K562 (cell line): Measurements from ENCODE around the gene AMMECR1. TPM values are rescaled to one million over a fixed set of nuclear protein-coding genes. Genes with fewer than 3 reads are reported as not detected.
A peak's percentile ranks its signal among the peaks of the same experiment; 100 is the strongest.

Source experiments
- CBX2 ChIP-seq: fragments of 200-600 bp; sonication (generic); IDR thresholded peaks from one replicate; pipeline ENCODE4 v1.6.1; 2012; ENCODE audit warnings: mild to moderate bottlenecking, low read length, inconsistent platforms; ENCODE audit not compliant: insufficient read depth, poor library complexity, severe bottlenecking
- HDAC6 ChIP-seq: IDR thresholded peaks from 2 replicates; pipeline ENCODE4 v1.6.1; 2012; ENCODE audit warnings: low read depth, mild to moderate bottlenecking, control low read depth, inconsistent platforms, low read length, moderate library complexity
- HLTF ChIP-seq: fragments of 450-650 bp; IDR thresholded peaks from 2 replicates; pipeline ENCODE4 v1.6.1; 2016
- HNRNPLL ChIP-seq: fragments of 200-400 bp; formaldehyde crosslinking; IDR thresholded peaks from 2 replicates; pipeline ENCODE4 v1.6.1; 2017; ENCODE audit warnings: low read length, low read depth, mild to moderate bottlenecking; ENCODE audit not compliant: poor library complexity, severe bottlenecking
- MTA1 ChIP-seq: fragments of 450-650 bp; IDR thresholded peaks from 2 replicates; pipeline ENCODE4 v1.6.1; 2017; ENCODE audit warnings: borderline replicate concordance
- NCOA6 ChIP-seq: fragments of 450-650 bp; IDR thresholded peaks from 2 replicates; pipeline ENCODE4 v1.6.1; 2017; ENCODE audit warnings: mild to moderate bottlenecking
- NFXL1 ChIP-seq: fragments of 450-650 bp; formaldehyde crosslinking; IDR thresholded peaks from 2 replicates; pipeline ENCODE4 v1.4.0; 2021; ENCODE audit warnings: mild to moderate bottlenecking
- PHB2 ChIP-seq: fragments of 450-650 bp; IDR thresholded peaks from 2 replicates; pipeline ENCODE4 v1.6.1; 2017; ENCODE audit warnings: low read depth
- PHF8 ChIP-seq: fragments of 200-600 bp; sonication (generic); IDR thresholded peaks from 2 replicates; pipeline ENCODE4 v1.6.1; 2012; ENCODE audit warnings: mixed run types, mild to moderate bottlenecking, inconsistent platforms, low read length, moderate library complexity, borderline replicate concordance
- SIN3B ChIP-seq: fragments of 450-650 bp; IDR thresholded peaks from 2 replicates; pipeline ENCODE4 v1.6.1; 2017; ENCODE audit warnings: low read depth, mild to moderate bottlenecking, moderate library complexity
- SP1 ChIP-seq: sonication (generic); formaldehyde crosslinking; IDR thresholded peaks from 2 replicates; pipeline ENCODE4 v1.8.1; 2022; ENCODE audit warnings: mild to moderate bottlenecking, missing genetic modification reagents
- ZBTB40 ChIP-seq, 2 experiments: fragments of 450-650 bp in 1 of 2; sonication (generic) in 1 of 2; formaldehyde crosslinking in 1 of 2; IDR thresholded peaks; 2 replicates each; pipeline versions ENCODE4 v1.7.1 to v1.9.0; 2016 to 2022; ENCODE audit warnings: inconsistent platforms in 1 of 2, mild to moderate bottlenecking in 1 of 2, missing genetic modification reagents in 1 of 2
- polyA plus RNA-seq, 8 experiments: library from polyadenylated mRNA; depleted of rRNA in 4 of 8; stranded (reverse) in 5 of 8; unstranded in 3 of 8; fragments of >200 nt; fragmentation: Nextera tagmentation in 2 of 8; fragmentation: Illumina TruSeq in 1 of 8; extraction: Ambion mirVana in 2 of 8; extraction: Trizol in 1 of 8; gene quantifications; 2 replicates each; pipeline versions ENCODE4 v1.2.1 to v1.2.3, GENCODE V29; 2011 to 2014; ENCODE audit warnings: inconsistent platforms in 1 of 8, missing spikeins in 1 of 8
- total RNA-seq, 7 experiments: library from RNA; depleted of rRNA in 6 of 7; stranded (reverse); fragments of >200 nt in 6 of 7; fragmentation: Illumina TruSeq in 2 of 7; extraction: Trizol in 2 of 7; gene quantifications; 2 replicates each; pipeline versions ENCODE4 v1.2.1 to v1.2.3, GENCODE V29; 2011 to 2021; ENCODE audit warnings: low replicate concordance in 1 of 7
- TF ChIP-seq, protein P1 (sequence below): sonication (generic); formaldehyde crosslinking; IDR thresholded peaks from 2 replicates; pipeline ENCODE4 v1.8.1; 2023; ENCODE audit warnings: mild to moderate bottlenecking, missing genetic modification reagents

AMMECR1 gene
- total and polyA plus RNA-seq, 9 of the 15 experiments (the other 6 are each of a cell fraction or from before 2014, with no cell fraction given): 13.9 to 36.7 (median 23.6) TPM

- TF ChIP-seq HLTF (0 out of 2 replicates have a peak, but pooled peaks have one; percentile 55), NCOA6 (no peak), HNRNPLL (no peak), HDAC6 (no peak), PHF8 (no peak; the same call in 1 of the 2 replicates), NFXL1 (no peak), PHB2 (peak; percentile 74), SP1 (no peak), SIN3B (no peak), CBX2 (no peak), MTA1 (0 out of 2 replicates have a peak, but pooled peaks have one; percentile 20), ZBTB40 (IDR thresholded peaks at IDR 0.05) (no peak; the same call in 1 of the 2 replicates), ZBTB40 (CRISPR knock-in tag; IDR thresholded peaks at IDR 0.05) (no peak)
- TF ChIP-seq, protein P1, sequence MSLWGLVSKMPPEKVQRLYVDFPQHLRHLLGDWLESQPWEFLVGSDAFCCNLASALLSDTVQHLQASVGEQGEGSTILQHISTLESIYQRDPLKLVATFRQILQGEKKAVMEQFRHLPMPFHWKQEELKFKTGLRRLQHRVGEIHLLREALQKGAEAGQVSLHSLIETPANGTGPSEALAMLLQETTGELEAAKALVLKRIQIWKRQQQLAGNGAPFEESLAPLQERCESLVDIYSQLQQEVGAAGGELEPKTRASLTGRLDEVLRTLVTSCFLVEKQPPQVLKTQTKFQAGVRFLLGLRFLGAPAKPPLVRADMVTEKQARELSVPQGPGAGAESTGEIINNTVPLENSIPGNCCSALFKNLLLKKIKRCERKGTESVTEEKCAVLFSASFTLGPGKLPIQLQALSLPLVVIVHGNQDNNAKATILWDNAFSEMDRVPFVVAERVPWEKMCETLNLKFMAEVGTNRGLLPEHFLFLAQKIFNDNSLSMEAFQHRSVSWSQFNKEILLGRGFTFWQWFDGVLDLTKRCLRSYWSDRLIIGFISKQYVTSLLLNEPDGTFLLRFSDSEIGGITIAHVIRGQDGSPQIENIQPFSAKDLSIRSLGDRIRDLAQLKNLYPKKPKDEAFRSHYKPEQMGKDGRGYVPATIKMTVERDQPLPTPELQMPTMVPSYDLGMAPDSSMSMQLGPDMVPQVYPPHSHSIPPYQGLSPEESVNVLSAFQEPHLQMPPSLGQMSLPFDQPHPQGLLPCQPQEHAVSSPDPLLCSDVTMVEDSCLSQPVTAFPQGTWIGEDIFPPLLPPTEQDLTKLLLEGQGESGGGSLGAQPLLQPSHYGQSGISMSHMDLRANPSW (CRISPR knock-in tag): no peak
Observed at GRCh38 chrX:110178179-110178865, 139.6 kb downstream of the AMMECR1 start (continued).
